Myocyte (in vitro differentiated cells): ENCODE measurements around the gene GRK1. TPM values are rescaled to one million over a fixed set of nuclear protein-coding genes. Genes with fewer than 3 reads are reported as not detected.

Source experiments
- DNase-seq: peaks from one replicate; pipeline ENCODE4 v3.0.0-alpha.2; 2012; ENCODE audit warnings: low read depth
- total RNA-seq: library from RNA; depleted of rRNA; stranded (reverse); fragments of >200 nt; gene quantifications from 2 replicates; pipeline ENCODE4 v1.2.3, GENCODE V29; 2014

The GRK1 gene
- total RNA-seq, 1 donor from 2014 or later = not detected

- no peak for DNase-seq
These were observed 34.1 kb upstream of the GRK1 start for GRCh38 chr13:113632706-113633484.

DNA sequence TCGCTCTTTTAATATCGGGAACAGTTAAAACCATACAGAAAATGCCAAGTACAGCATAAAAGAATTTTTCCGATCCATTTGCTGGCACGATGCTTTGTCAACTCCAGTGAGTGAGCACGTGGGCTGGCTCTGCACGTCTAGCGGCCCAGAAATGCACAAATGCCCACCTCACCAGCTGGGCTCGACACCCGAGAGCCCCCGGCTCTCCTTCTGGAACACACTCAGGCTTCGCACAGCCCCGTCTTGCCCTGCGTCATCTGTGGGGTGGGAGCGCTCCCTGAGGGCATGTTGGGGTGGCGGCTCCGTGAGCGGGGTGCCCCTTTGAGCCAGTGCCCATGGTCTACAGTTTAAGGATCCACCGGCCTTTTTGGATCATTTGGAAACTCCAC, 33.5 kb upstream of the GRK1 start:
- DNase-seq = no peak

DNA sequence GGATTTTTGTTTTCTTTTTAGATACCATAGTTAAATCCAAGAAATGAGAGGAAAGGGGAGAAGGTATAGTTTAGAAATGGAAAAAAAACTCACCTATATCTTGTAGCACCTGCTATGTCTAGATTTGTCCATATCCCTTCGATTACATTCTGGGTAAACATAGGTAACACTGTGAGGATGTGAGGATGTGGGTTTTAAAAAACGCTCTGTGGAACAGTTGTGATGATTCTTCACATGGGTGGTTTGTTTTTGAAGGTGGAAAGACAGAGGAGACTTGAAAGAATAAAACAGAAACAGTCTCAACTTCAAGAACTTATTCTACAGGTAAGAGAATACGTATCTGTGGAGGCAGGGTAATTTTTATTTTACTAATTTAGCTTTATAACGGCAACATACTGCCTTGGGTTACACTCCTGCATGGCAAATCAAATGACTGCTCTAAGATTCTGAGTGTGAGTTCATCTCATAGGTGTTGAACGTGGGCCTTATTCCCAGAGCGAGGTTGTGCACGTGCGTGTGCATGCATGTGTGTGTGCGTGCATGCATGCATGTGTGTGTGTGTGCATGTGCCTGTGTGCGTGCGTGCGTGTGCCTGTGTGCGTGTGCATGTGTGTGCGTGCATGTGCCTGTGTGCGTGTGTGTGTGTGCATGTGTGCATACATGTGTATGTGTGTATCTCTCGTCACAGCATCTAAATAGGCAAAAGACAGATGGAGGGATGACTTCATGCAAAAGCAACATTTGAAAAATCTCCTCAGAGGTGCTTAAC, 32.6 kb upstream of the GRK1 start:
- DNase-seq = no peak

DNA sequence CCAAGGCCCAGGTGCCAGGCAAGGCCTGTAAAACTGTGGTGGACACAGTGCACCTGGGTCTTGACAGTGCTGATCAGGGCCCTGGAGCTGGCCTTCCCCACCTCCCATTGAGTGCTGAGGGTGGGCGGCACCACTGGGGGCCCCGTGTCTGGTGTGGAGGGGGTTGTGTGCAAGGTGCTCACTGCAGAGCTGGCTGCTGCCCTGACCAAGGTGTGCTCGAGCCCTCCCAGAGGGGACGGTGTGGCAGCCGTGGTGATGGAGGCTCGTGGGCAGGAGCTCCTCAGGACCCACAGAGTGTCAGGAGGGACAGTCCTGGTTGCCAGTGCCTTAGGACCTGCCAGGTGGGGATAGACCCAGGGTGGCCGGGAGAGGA, 32.0 kb upstream of the GRK1 start:
- no peak for DNase-seq

DNA sequence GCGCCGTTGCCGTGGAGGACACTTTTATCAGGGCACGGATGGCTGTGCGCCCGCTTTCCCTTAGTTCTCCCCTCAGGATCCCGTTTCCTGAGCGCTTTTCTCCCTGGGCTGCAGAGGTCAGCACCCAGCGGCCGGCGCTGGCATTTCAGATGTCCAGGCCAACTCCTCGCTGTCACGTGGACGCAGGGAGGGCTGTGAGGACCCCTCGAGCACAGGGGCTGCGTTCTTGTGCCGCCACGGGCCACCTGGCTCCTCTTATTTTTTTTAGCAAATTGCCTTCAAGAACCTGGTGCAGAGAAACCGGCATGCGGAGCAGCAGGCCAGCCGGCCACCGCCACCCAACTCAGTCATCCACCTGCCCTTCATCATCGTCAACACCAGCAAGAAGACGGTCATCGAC, 31.3 kb upstream of the GRK1 start:
- no peak for DNase-seq

- no peak for DNase-seq
These were observed 30.6 kb upstream of the GRK1 start for GRCh38 chr13:113636266-113636963.

GRCh38 chr13:113637262-113638160, 29.5 kb upstream of the GRK1 start:
- no peak for DNase-seq

DNA sequence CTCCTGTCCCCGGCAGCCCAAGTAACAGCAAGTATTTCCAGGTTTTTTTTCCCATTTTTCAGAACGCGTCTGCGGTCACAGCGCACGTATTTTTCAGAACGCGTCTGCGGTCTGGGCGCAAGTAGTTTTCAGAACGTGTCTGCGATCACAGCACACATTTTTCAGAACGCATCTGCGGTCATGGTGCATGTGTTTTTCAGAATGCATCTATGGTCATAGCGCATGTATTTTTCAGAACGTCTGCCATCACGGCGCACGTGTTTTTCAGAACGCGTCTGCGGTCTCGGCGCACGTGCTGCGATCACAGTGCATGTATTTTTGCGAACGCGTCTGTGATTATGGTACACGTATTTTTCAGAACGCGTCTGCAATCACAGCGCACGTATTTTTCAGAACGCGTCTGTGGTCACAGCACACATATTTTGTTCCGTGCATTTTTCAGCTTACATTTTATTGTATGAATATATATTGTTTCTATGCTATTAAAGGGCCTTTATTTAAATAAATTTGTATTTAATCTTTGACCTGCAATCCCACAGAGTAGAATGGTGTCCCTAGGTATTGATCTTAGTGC, 28.8 kb upstream of the GRK1 start:
- no peak for DNase-seq

GRCh38 chr13:113638806-113639205, 28.2 kb upstream of the GRK1 start:
- no peak for DNase-seq

GRCh38 chr13:113639616-113640262, 27.3 kb upstream of the GRK1 start:
- no peak for DNase-seq

GRCh38 chr13:113641426-113641825, 25.6 kb upstream of the GRK1 start:
- DNase-seq = no peak

- DNase-seq = no peak
These were observed 24.5 kb upstream of the GRK1 start for GRCh38 chr13:113642563-113642962.

GRCh38 chr13:113643593-113643992, 23.4 kb upstream of the GRK1 start:
- no peak for DNase-seq

GRCh38 chr13:113644800-113645199, 22.2 kb upstream of the GRK1 start:
- DNase-seq = no peak

DNA sequence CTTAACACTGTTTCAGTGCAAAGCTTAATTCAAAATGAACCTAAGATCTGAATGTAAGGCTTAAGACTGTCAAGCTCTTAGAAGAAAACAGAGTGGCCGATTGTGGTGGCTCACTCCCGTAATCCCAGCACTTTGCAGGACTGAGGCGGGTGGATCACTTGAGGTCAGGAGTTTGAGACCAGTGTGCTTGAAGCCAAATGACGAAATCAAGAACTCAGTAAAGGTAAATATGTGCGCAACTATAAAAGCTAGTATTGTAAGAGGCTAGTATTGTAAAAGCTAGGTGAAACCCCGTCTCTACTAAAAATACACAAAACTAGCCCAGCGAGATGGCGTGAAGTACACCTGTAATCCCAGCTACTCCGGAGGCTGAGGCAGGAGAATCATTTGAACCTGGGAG, 21.7 kb upstream of the GRK1 start:
- no peak for DNase-seq

- DNase-seq = no peak
These were observed 20.6 kb upstream of the GRK1 start for GRCh38 chr13:113646376-113646775.

- DNase-seq = no peak
These were observed 20.1 kb upstream of the GRK1 start for GRCh38 chr13:113646921-113647340.

DNA sequence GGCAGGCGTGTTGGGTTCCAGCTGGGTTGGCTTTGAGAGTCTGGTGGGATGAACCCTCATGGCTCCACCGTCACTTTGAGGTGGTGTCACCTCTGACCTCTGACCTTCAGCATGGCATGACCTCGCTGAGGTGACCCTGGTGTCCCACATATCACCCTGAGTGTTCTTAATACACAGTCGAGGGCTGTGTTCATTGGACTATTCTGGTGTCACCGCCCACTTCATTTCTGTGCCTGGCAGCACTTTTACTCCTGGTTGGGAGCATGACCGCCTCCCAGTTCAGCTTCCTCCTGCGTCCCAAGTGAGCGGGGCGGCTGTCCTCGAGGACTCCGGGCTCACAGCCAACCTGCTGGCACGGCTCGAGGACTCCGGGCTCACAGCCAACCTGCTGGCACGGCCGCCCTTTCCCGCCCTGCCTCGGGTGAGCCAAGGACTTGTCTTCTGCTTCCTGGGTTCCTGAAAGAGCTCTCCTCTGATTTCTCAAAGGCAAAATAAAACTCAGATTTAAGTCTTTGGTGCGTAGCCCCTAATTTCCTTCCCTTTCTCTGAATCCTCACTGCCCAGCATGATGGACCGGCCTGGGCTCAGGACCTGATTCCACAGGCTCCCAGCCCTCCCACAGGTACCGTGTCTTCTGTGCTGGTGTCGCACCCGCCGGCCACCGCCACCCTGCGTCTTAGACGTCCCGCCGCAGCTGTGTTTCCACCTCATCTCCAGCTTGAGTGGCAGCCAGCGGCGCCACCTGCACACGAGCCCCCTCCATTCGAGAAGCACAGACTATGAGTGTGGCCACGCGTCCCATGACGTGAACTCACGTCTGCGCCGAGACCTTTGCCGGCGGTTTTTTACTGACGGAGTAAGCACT, 19.4 kb upstream of the GRK1 start:
- DNase-seq = peak; percentile 87

- no peak for DNase-seq
These were observed 18.8 kb upstream of the GRK1 start for GRCh38 chr13:113648216-113648610.
